ENCODE measurements around the gene ARID1B.

The ARID1B gene

GRCh38 chr6:157226761-157227160, 449.6 kb downstream of the ARID1B start:
- no peak overlapping the region for H3K9ac ChIP-seq (ENCODE audit: low read length)
- no peaks in the 10 kb centered on the region for H3K27me3 ChIP-seq (ENCODE audit: control insufficient read depth, insufficient read depth, low read length)
- no peaks in the 10 kb centered on the region for H3K36me3 ChIP-seq (ENCODE audit: control insufficient read depth, insufficient read depth, low read length)
- peaks cover 3% of the 10 kb centered on the region for H3K4me1 ChIP-seq (ENCODE audit: control insufficient read depth, insufficient read depth, low read length)
- H3K27ac ChIP-seq (ENCODE audit: low read depth, low read length): no peak overlapping the region
- no peak overlapping the region for H3K4me3 ChIP-seq (ENCODE audit: low read length)

- Histone ChIP-seq H3K27me3 (ENCODE audit: control insufficient read depth, insufficient read depth, low read length) (no peaks in the 10 kb centered on the region), H3K27ac (ENCODE audit: low read depth, low read length) (no peak overlapping the region), H3K4me3 (ENCODE audit: low read length) (no peak overlapping the region), H3K9ac (ENCODE audit: low read length) (no peak overlapping the region), H3K4me1 (ENCODE audit: control insufficient read depth, insufficient read depth, low read length) (peaks cover 3% of the 10 kb centered on the region), H3K36me3 (ENCODE audit: control insufficient read depth, insufficient read depth, low read length) (no peaks in the 10 kb centered on the region)
These were observed 450.3 kb downstream of the ARID1B start for GRCh38 chr6:157227202-157228166.

GRCh38 chr6:157228426-157229131, 451.4 kb downstream of the ARID1B start:
- no peaks in the 10 kb centered on the region for H3K36me3 ChIP-seq (ENCODE audit: control insufficient read depth, insufficient read depth, low read length)
- no peak overlapping the region for H3K9ac ChIP-seq (ENCODE audit: low read length)
- no peak overlapping the region for H3K27ac ChIP-seq (ENCODE audit: low read depth, low read length)
- peaks cover 3% of the 10 kb centered on the region for H3K4me1 ChIP-seq (ENCODE audit: control insufficient read depth, insufficient read depth, low read length)
- no peaks in the 10 kb centered on the region for H3K27me3 ChIP-seq (ENCODE audit: control insufficient read depth, insufficient read depth, low read length)
- no peak overlapping the region for H3K4me3 ChIP-seq (ENCODE audit: low read length)

- Histone ChIP-seq H3K36me3 (ENCODE audit: control insufficient read depth, insufficient read depth, low read length) (no peaks in the 10 kb centered on the region), H3K4me1 (ENCODE audit: control insufficient read depth, insufficient read depth, low read length) (peaks cover 3% of the 10 kb centered on the region), H3K27ac (ENCODE audit: low read depth, low read length) (no peak overlapping the region), H3K9ac (ENCODE audit: low read length) (no peak overlapping the region), H3K4me3 (ENCODE audit: low read length) (no peak overlapping the region), H3K27me3 (ENCODE audit: control insufficient read depth, insufficient read depth, low read length) (no peaks in the 10 kb centered on the region)
These were observed 452.0 kb downstream of the ARID1B start for GRCh38 chr6:157229132-157229618.

- no peak overlapping the region for H3K27ac ChIP-seq (ENCODE audit: low read depth, low read length)
- H3K27me3 ChIP-seq (ENCODE audit: control insufficient read depth, insufficient read depth, low read length): no peaks in the 10 kb centered on the region
- no peaks in the 10 kb centered on the region for H3K36me3 ChIP-seq (ENCODE audit: control insufficient read depth, insufficient read depth, low read length)
- peaks cover 3% of the 10 kb centered on the region for H3K4me1 ChIP-seq (ENCODE audit: control insufficient read depth, insufficient read depth, low read length)
- no peak overlapping the region for H3K4me3 ChIP-seq (ENCODE audit: low read length)
- H3K9ac ChIP-seq (ENCODE audit: low read length): no peak overlapping the region
These were observed 452.5 kb downstream of the ARID1B start for GRCh38 chr6:157229713-157230112.

- Histone ChIP-seq H3K4me1 (ENCODE audit: control insufficient read depth, insufficient read depth, low read length) (peaks cover 2% of the 10 kb centered on the region), H3K27me3 (ENCODE audit: control insufficient read depth, insufficient read depth, low read length) (no peaks in the 10 kb centered on the region), H3K9ac (ENCODE audit: low read length) (no peak overlapping the region), H3K36me3 (ENCODE audit: control insufficient read depth, insufficient read depth, low read length) (no peaks in the 10 kb centered on the region), H3K27ac (ENCODE audit: low read depth, low read length) (no peak overlapping the region), H3K4me3 (ENCODE audit: low read length) (no peak overlapping the region)
These were observed 453.7 kb downstream of the ARID1B start for GRCh38 chr6:157230910-157231309.

GRCh38 chr6:157232161-157232895, 455.1 kb downstream of the ARID1B start:
- Histone ChIP-seq H3K36me3 (ENCODE audit: control insufficient read depth, insufficient read depth, low read length) (no peaks in the 10 kb centered on the region), H3K27me3 (ENCODE audit: control insufficient read depth, insufficient read depth, low read length) (no peaks in the 10 kb centered on the region), H3K4me1 (ENCODE audit: control insufficient read depth, insufficient read depth, low read length) (peaks cover 2% of the 10 kb centered on the region)

GRCh38 chr6:157233156-157233555, 456.0 kb downstream of the ARID1B start:
- Histone ChIP-seq H3K9ac (ENCODE audit: low read length) (no peak overlapping the region), H3K4me1 (ENCODE audit: control insufficient read depth, insufficient read depth, low read length) (peaks cover 2% of the 10 kb centered on the region), H3K27ac (ENCODE audit: low read depth, low read length) (no peak overlapping the region), H3K36me3 (ENCODE audit: control insufficient read depth, insufficient read depth, low read length) (no peaks in the 10 kb centered on the region), H3K4me3 (ENCODE audit: low read length) (no peak overlapping the region), H3K27me3 (ENCODE audit: control insufficient read depth, insufficient read depth, low read length) (no peaks in the 10 kb centered on the region)

More at GRCh38 chr6:157232161-157232895, 455.1 kb downstream of the ARID1B start:
- H3K4me3 ChIP-seq (ENCODE audit: low read length): no peak overlapping the region
- no peak overlapping the region for H3K27ac ChIP-seq (ENCODE audit: low read depth, low read length)
- no peak overlapping the region for H3K9ac ChIP-seq (ENCODE audit: low read length)

- Histone ChIP-seq H3K4me1 (ENCODE audit: control insufficient read depth, insufficient read depth, low read length) (peaks cover 2% of the 10 kb centered on the region), H3K27me3 (ENCODE audit: control insufficient read depth, insufficient read depth, low read length) (no peaks in the 10 kb centered on the region), H3K27ac (ENCODE audit: low read depth, low read length) (no peak overlapping the region), H3K36me3 (ENCODE audit: control insufficient read depth, insufficient read depth, low read length) (no peaks in the 10 kb centered on the region), H3K9ac (ENCODE audit: low read length) (no peak overlapping the region), H3K4me3 (ENCODE audit: low read length) (no peak overlapping the region)
These were observed 456.5 kb downstream of the ARID1B start for GRCh38 chr6:157233686-157234085.

- peak overlapping the region; percentile 67 for H3K4me3 ChIP-seq (ENCODE audit: low read length)
- H3K4me1 ChIP-seq (ENCODE audit: control insufficient read depth, insufficient read depth, low read length): peaks cover 4% of the 10 kb centered on the region
- peak overlapping the region; percentile 42 for H3K9ac ChIP-seq (ENCODE audit: low read length)
- H3K27me3 ChIP-seq (ENCODE audit: control insufficient read depth, insufficient read depth, low read length): no peaks in the 10 kb centered on the region
- H3K36me3 ChIP-seq (ENCODE audit: control insufficient read depth, insufficient read depth, low read length): no peaks in the 10 kb centered on the region
- peak overlapping the region; percentile 18 for H3K27ac ChIP-seq (ENCODE audit: low read depth, low read length)
These were observed 458.4 kb downstream of the ARID1B start for GRCh38 chr6:157235600-157236039.

- Histone ChIP-seq H3K36me3 (ENCODE audit: control insufficient read depth, insufficient read depth, low read length) (no peaks in the 10 kb centered on the region), H3K9ac (ENCODE audit: low read length) (no peak overlapping the region), H3K27me3 (ENCODE audit: control insufficient read depth, insufficient read depth, low read length) (no peaks in the 10 kb centered on the region), H3K4me1 (ENCODE audit: control insufficient read depth, insufficient read depth, low read length) (peaks cover 6% of the 10 kb centered on the region), H3K4me3 (ENCODE audit: low read length) (peak overlapping the region; percentile 67), H3K27ac (ENCODE audit: low read depth, low read length) (peak overlapping the region; percentile 18)
These were observed 459.0 kb downstream of the ARID1B start for GRCh38 chr6:157236040-157236725.

Data from rectal smooth muscle tissue (tissue), 1 donor.